HCT116 (cell line): ENCODE data around the gene DHX32. TPM values are rescaled to one million over a fixed set of nuclear protein-coding genes. Genes with fewer than 3 reads are reported as not detected.

ENCODE experiments used
- ATAC-seq: fragments of 200-7000 bp; cut with Tn5 transposase; 2 replicates; pipeline ENCODE4 v1.9.1; 2020; ENCODE audit warnings: mild to moderate bottlenecking, moderate library complexity
- BruUV-seq: library from RNA; stranded (reverse); fragments of 400-500 nt; replicated peaks from 2 replicates; lab custom pipeline; 2021; lab: Mats Ljungman, UMichigan
- CTCF ChIA-PET: fragments of 300-600 bp; sonication (Branson Sonifier 250); formaldehyde crosslinking; loops from one replicate; lab custom pipeline; 2021; ENCODE audit warnings: antibody characterized with exemption; lab: Charles Lee
- POLR2A ChIA-PET: fragments of 300-600, 350-600 bp; sonication (Branson Sonifier 250); formaldehyde crosslinking; loops from one replicate; lab custom pipeline; 2021; ENCODE audit warnings: antibody characterized with exemption; lab: Charles Lee
- RAD21 ChIA-PET, 2 experiments: fragments of 300-600 bp; sonication (Branson Sonifier 250); formaldehyde crosslinking; loops; one replicate each; lab custom pipeline; 2023; ENCODE audit warnings: low total read pairs in 2 of 2; ENCODE audit not compliant: uncharacterized antibody in 2 of 2, unreplicated experiment in 2 of 2, low non-redundant PET in 1 of 2; lab: Charles Lee
- DNase-seq: peaks from one replicate; pipeline ENCODE4 v3.0.0-alpha.2; 2010; ENCODE audit warnings: low read depth, low spot score
- H2AFZ ChIP-seq: fragments of 200-600 bp; shearing (Covaris generic), sonication (generic); 2 replicates; pipeline ENCODE4 v1.6.1; 2017; ENCODE audit warnings: low read depth, mixed run types, mixed read lengths, antibody characterized with exemption, low read length; ENCODE audit not compliant: poor library complexity, severe bottlenecking
- H3K27ac ChIP-seq: 2 replicates; pipeline ENCODE4 v1.5.1; 2012; ENCODE audit warnings: low read depth, low read length
- H3K27me3 ChIP-seq: fragments of 200-600 bp; sonication (generic); 2 replicates; pipeline ENCODE4 v1.6.1; 2016; ENCODE audit warnings: mixed run types, low read length, mixed read lengths; ENCODE audit not compliant: insufficient read depth
- H3K36me3 ChIP-seq, 2 experiments: fragments of 200-500 bp in 1 of 2; fragments of 200-600 bp in 1 of 2; sonication (Bioruptor generic) in 1 of 2; sonication (generic) in 1 of 2; 2 replicates each; pipeline versions ENCODE4 v1.5.1 to v1.6.1; 2014 to 2016; ENCODE audit warnings: low read length in 2 of 2, inconsistent platforms in 1 of 2, mixed read lengths in 1 of 2, mixed run types in 1 of 2; ENCODE audit not compliant: insufficient read depth in 2 of 2, control insufficient read depth in 1 of 2
- H3K4me1 ChIP-seq, 2 experiments: fragments of 200-600 bp in 1 of 2; sonication (generic) in 1 of 2; 2 replicates each; pipeline versions ENCODE4 v1.5.1 to v1.6.1; 2012 to 2017; ENCODE audit warnings: low read length in 2 of 2, inconsistent platforms in 1 of 2, mild to moderate bottlenecking in 1 of 2, mixed read lengths in 1 of 2, mixed run types in 1 of 2, moderate library complexity in 1 of 2; ENCODE audit not compliant: insufficient read depth in 2 of 2, control insufficient read depth in 1 of 2
- H3K4me2 ChIP-seq: fragments of 200-600 bp; sonication (generic); 2 replicates; pipeline ENCODE4 v1.6.1; 2017; ENCODE audit warnings: mixed run types, low read length, mixed read lengths
- H3K4me3 ChIP-seq, 2 experiments: fragments of 200-600 bp in 1 of 2; sonication (generic) in 1 of 2; replicated peaks in 1 of 2; 2 replicates each; pipeline ENCODE4 v1.5.1; 2011 to 2016; ENCODE audit warnings: low read length in 2 of 2, control low read depth in 1 of 2, low read depth in 1 of 2, mild to moderate bottlenecking in 1 of 2, mixed read lengths in 1 of 2, mixed run types in 1 of 2
- H3K79me2 ChIP-seq: fragments of 200-600 bp; sonication (generic); 2 replicates; pipeline ENCODE4 v1.6.1; 2017; ENCODE audit warnings: mild to moderate bottlenecking, mixed run types, low read length, moderate library complexity, mixed read lengths; ENCODE audit not compliant: insufficient read depth
- H3K9ac ChIP-seq: fragments of 200-600 bp; sonication (generic); 2 replicates; pipeline ENCODE4 v1.6.1; 2016; ENCODE audit warnings: low read length, mixed read lengths
- H3K9me2 ChIP-seq: fragments of 200-600 bp; sonication (generic), shearing (Covaris generic); 2 replicates; pipeline ENCODE4 v1.6.1; 2017; ENCODE audit warnings: mixed run types, mild to moderate bottlenecking, moderate library complexity; ENCODE audit not compliant: insufficient read depth
- H3K9me3 ChIP-seq, 2 experiments: fragments of 200-500 bp in 1 of 2; fragments of 200-600 bp in 1 of 2; sonication (Bioruptor generic) in 1 of 2; sonication (generic) in 1 of 2; 2 replicates each; pipeline ENCODE4 v1.6.1; 2014 to 2017; ENCODE audit warnings: low read length in 2 of 2, mixed read lengths in 2 of 2, inconsistent platforms in 1 of 2, low read depth in 1 of 2, mild to moderate bottlenecking in 1 of 2, mixed run types in 1 of 2, moderate library complexity in 1 of 2; ENCODE audit not compliant: control insufficient read depth in 1 of 2, insufficient read depth in 1 of 2
- H4K20me1 ChIP-seq: fragments of 200-600 bp; sonication (generic), shearing (Covaris generic); 2 replicates; pipeline ENCODE4 v1.6.1; 2017; ENCODE audit warnings: mixed run types, mild to moderate bottlenecking, moderate library complexity; ENCODE audit not compliant: insufficient read depth
- CEBPB ChIP-seq: IDR thresholded peaks from 2 replicates; pipeline ENCODE4 v1.6.1; 2012; ENCODE audit warnings: low read depth
- EGR1 ChIP-seq: IDR thresholded peaks from 2 replicates; pipeline ENCODE4 v1.6.1; 2012; ENCODE audit warnings: low read depth
- EZH2phosphoT487 ChIP-seq: fragments of 200-600 bp; IDR thresholded peaks from 2 replicates; pipeline ENCODE4 v1.6.1; 2018; ENCODE audit warnings: antibody characterized with exemption, borderline replicate concordance
- JUND ChIP-seq: IDR thresholded peaks from 2 replicates; pipeline ENCODE4 v1.6.1; 2012
- MAX ChIP-seq: IDR thresholded peaks from 2 replicates; pipeline ENCODE4 v1.6.1; 2012
- POLR2A ChIP-seq: IDR thresholded peaks from 2 replicates; pipeline ENCODE4 v1.7.0; 2011; ENCODE audit warnings: borderline replicate concordance; ENCODE audit not compliant: insufficient read depth, insufficient read length; ENCODE audit errors: extremely low read depth
- POLR2AphosphoS5 ChIP-seq: IDR thresholded peaks from 2 replicates; pipeline ENCODE4 v1.6.1; 2011; ENCODE audit warnings: mild to moderate bottlenecking, low read depth, low read length, moderate library complexity
- RAD21 ChIP-seq: IDR thresholded peaks from 2 replicates; pipeline ENCODE4 v1.6.1; 2012; ENCODE audit warnings: low read depth, mild to moderate bottlenecking
- SIN3A ChIP-seq: IDR thresholded peaks from 2 replicates; pipeline ENCODE4 v1.6.1; 2012; ENCODE audit warnings: low read depth
- SP1 ChIP-seq: IDR thresholded peaks from 2 replicates; pipeline ENCODE4 v1.6.1; 2012; ENCODE audit warnings: low read depth
- TCF7L2 ChIP-seq: IDR thresholded peaks from 2 replicates; pipeline ENCODE4 v1.7.0; 2011; ENCODE audit warnings: borderline replicate concordance, inconsistent platforms; ENCODE audit not compliant: insufficient read depth, insufficient read length; ENCODE audit errors: extremely low read depth
- YY1 ChIP-seq: IDR thresholded peaks from 2 replicates; pipeline ENCODE4 v1.6.1; 2011; ENCODE audit warnings: low read length, low read depth, moderate library complexity, mild to moderate bottlenecking; ENCODE audit not compliant: insufficient replicate concordance; ENCODE audit errors: extremely low read depth
- ZFX ChIP-seq: fragments of 450-650 bp; IDR thresholded peaks from 2 replicates; pipeline ENCODE4 v1.6.1; 2017
- intact Hi-C: fragments of 100-400 bp; cut with micrococcal nuclease; formaldehyde crosslinking; loops from 2 replicates; pipeline ENCODE4 v1.10.0; 2022
- total RNA-seq: library from RNA; stranded (reverse); gene quantifications from one replicate; pipeline ENCODE4 v1.2.1, GENCODE V29; 2021; ENCODE audit not compliant: unreplicated experiment

DHX32 gene
- total RNA-seq, 1 experiment from 2014 or later = 50.9 TPM

GRCh38 chr10:125822878-125823662, 58.0 kb downstream of the DHX32 start, which contains the start of the genes BCCIP and UROS:
Gene BCCIP, plus strand, starts transcription at chr10:125823546. Its CDS starts 12 bp downstream, at chr10:125823558.
Gene UROS, minus strand, starts transcription at chr10:125823258. Its CDS starts 6,759 bp downstream, at chr10:125816499.
- Histone ChIP-seq H3K9me3 (no peaks in the 10 kb centered on the region), H3K36me3 (peaks cover 15 to 26% of the 10 kb centered on the region in 2 experiments), H3K9me2 (no peaks in the 10 kb centered on the region), H3K79me2 (peaks cover 69% of the 10 kb centered on the region), H3K27ac (peak within 1 kb of the TSS; percentile 72), H4K20me1 (peaks cover 11% of the 10 kb centered on the region; the same call in 1 of the 2 replicates), H3K9ac (peak within 1 kb of the TSS; percentile 86), H3K27me3 (no peaks in the 10 kb centered on the region), H2AFZ (peak within 1 kb of the TSS; percentile 74), H3K4me3 (peak within 1 kb of the TSS; percentile 82), H3K4me2 (peak within 1 kb of the TSS; percentile 90), H3K4me1 (peaks cover 13 to 20% of the 10 kb centered on the region in 2 experiments)
- ATAC-seq (peak; percentile 84), DNase-seq (peak; percentile 88)
- ChIA-PET RAD21 (no interaction called here), CTCF (interaction anchor here (0.8 to 1.7 kb wide), 2 partner anchors 9 to 831 kb away, joined by 3 to 5 read pairs; no protein-coding TSS in a partner anchor), POLR2A (interaction anchor here (0.8 to 1.0 kb wide), 6 partner anchors 8 to 241 kb away, joined by 3 to 4 read pairs (median 3); no protein-coding TSS in a partner anchor)
- intact Hi-C loops = loop anchor here (2.0 kb wide), 1 partner anchor 300 kb away; no protein-coding TSS in a partner anchor
- BruUV-seq = no TSS peak
- TF ChIP-seq SP1 (peak; percentile 93), POLR2AphosphoS5 (peak; percentile 84), MAX (peak; percentile 91), SIN3A (no peak), TCF7L2 (peak; percentile 77), ZFX (peak; percentile 94), JUND (peak; percentile 79), YY1 (peak; percentile 96), RAD21 (no peak), EGR1 (peak; percentile 99), CEBPB (no peak), POLR2A (peak; percentile 94), EZH2phosphoT487 (no peak)
